ENCODE results near the gene SPATA13.
"Not testable (repeated sequence)": the region's sequence is repeated elsewhere in the genome, so short reads cannot be mapped to it uniquely, and the experiment has no call there.

SPATA13 gene

GRCh38 chr13:24118576-24118975, 41.9 kb upstream of the SPATA13 start:
- Histone ChIP-seq H4K91ac (ENCODE audit: low read depth, low read length) (no peak overlapping the region), H3K4me3 (ENCODE audit: low read depth, low read length) (no peak overlapping the region), H3K27ac (ENCODE audit: low read depth, low read length) (no peak overlapping the region), H3K4me2 (ENCODE audit: low read length) (no peak overlapping the region), H2AFZ (ENCODE audit: insufficient read depth, low read length, poor library complexity) (no peak overlapping the region), H3K9me3 (ENCODE audit: insufficient read depth, low read depth, low read length) (no peaks in the 10 kb centered on the region), H3K4ac (ENCODE audit: low read depth, low read length) (no peak overlapping the region), H3K14ac (ENCODE audit: low read length) (no peak overlapping the region), H2BK5ac (ENCODE audit: low read depth, low read length, poor library complexity) (no peak overlapping the region), H4K12ac (ENCODE audit: low read depth, low read length) (no peak overlapping the region), H3K23ac (ENCODE audit: low read length) (no peak overlapping the region), H3K9ac (ENCODE audit: low read length) (no peak overlapping the region), H2BK120ac (ENCODE audit: insufficient read depth, low read length, poor library complexity) (no peak overlapping the region), H3K4me1 (ENCODE audit: control insufficient read depth in 1 of 2, insufficient read depth in 2 of 2, low read length in 2 of 2) (no peaks in the 10 kb centered on the region), H3K18ac (ENCODE audit: low read length) (no peak overlapping the region), H2AK5ac (ENCODE audit: low read length) (no peak overlapping the region), H3K27me3 (ENCODE audit: insufficient read depth, low read length) (no peaks in the 10 kb centered on the region), H4K8ac (ENCODE audit: low read depth, low read length) (no peak overlapping the region), H3K79me2 (ENCODE audit: control insufficient read depth, insufficient read depth, low read length, poor library complexity) (no peaks in the 10 kb centered on the region), H3K36me3 (ENCODE audit: control insufficient read depth in 1 of 2, insufficient read depth in 2 of 2, low read length in 2 of 2) (no peaks in the 10 kb centered on the region), H2BK12ac (ENCODE audit: low read length) (no peak overlapping the region), H3K79me1 (ENCODE audit: low read length) (no peaks in the 10 kb centered on the region)
- no CpG with 5 or more reads among the region's 5 CpGs for WGBS (ENCODE audit: extremely low coverage, insufficient coverage, insufficient read length)
- DNase-seq = no peak

GRCh38 chr13:24119626-24120508, 40.7 kb upstream of the SPATA13 start:
- Histone ChIP-seq H2AFZ (ENCODE audit: insufficient read depth, low read length, poor library complexity) (no peak overlapping the region), H3K4ac (ENCODE audit: low read depth, low read length) (no peak overlapping the region), H3K79me2 (ENCODE audit: control insufficient read depth, insufficient read depth, low read length, poor library complexity) (no peaks in the 10 kb centered on the region), H3K9ac (ENCODE audit: low read length) (no peak overlapping the region), H3K79me1 (ENCODE audit: low read length) (no peaks in the 10 kb centered on the region), H3K27ac (ENCODE audit: low read depth, low read length) (no peak overlapping the region), H3K14ac (ENCODE audit: low read length) (no peak overlapping the region), H3K36me3 (ENCODE audit: control insufficient read depth in 1 of 2, insufficient read depth in 2 of 2, low read length in 2 of 2) (no peaks in the 10 kb centered on the region), H3K4me2 (ENCODE audit: low read length) (no peak overlapping the region), H4K91ac (ENCODE audit: low read depth, low read length) (no peak overlapping the region), H2BK12ac (ENCODE audit: low read length) (no peak overlapping the region), H4K12ac (ENCODE audit: low read depth, low read length) (no peak overlapping the region), H3K4me3 (ENCODE audit: low read depth, low read length) (no peak overlapping the region), H4K8ac (ENCODE audit: low read depth, low read length) (no peak overlapping the region), H2AK5ac (ENCODE audit: low read length) (no peak overlapping the region), H3K18ac (ENCODE audit: low read length) (no peak overlapping the region), H2BK120ac (ENCODE audit: insufficient read depth, low read length, poor library complexity) (no peak overlapping the region), H3K9me3 (ENCODE audit: insufficient read depth, low read depth, low read length) (no peaks in the 10 kb centered on the region), H3K23ac (ENCODE audit: low read length) (no peak overlapping the region), H3K27me3 (ENCODE audit: insufficient read depth, low read length) (no peaks in the 10 kb centered on the region), H3K4me1 (ENCODE audit: control insufficient read depth in 1 of 2, insufficient read depth in 2 of 2, low read length in 2 of 2) (no peaks in the 10 kb centered on the region), H2BK5ac (ENCODE audit: low read depth, low read length, poor library complexity) (no peak overlapping the region)
- DNase-seq = no peak
- no CpG with 5 or more reads among the region's 11 CpGs for WGBS (ENCODE audit: extremely low coverage, insufficient coverage, insufficient read length)

- H3K9me3 ChIP-seq (ENCODE audit: insufficient read depth, low read depth, low read length); H3K18ac ChIP-seq (ENCODE audit: low read length); DNase-seq; H3K4me1 ChIP-seq (ENCODE audit: control insufficient read depth in 1 of 2, insufficient read depth in 2 of 2, low read length in 2 of 2); H2AFZ ChIP-seq (ENCODE audit: insufficient read depth, low read length, poor library complexity); H4K12ac ChIP-seq (ENCODE audit: low read depth, low read length); H3K23ac ChIP-seq (ENCODE audit: low read length); H3K9ac ChIP-seq (ENCODE audit: low read length); H3K79me1 ChIP-seq (ENCODE audit: low read length); H3K4me2 ChIP-seq (ENCODE audit: low read length); H3K79me2 ChIP-seq (ENCODE audit: control insufficient read depth, insufficient read depth, low read length, poor library complexity); H2AK5ac ChIP-seq (ENCODE audit: low read length); H4K91ac ChIP-seq (ENCODE audit: low read depth, low read length); H3K36me3 ChIP-seq (ENCODE audit: control insufficient read depth in 1 of 2, insufficient read depth in 2 of 2, low read length in 2 of 2); H3K4me3 ChIP-seq (ENCODE audit: low read depth, low read length); H3K14ac ChIP-seq (ENCODE audit: low read length); H4K8ac ChIP-seq (ENCODE audit: low read depth, low read length); H3K27me3 ChIP-seq (ENCODE audit: insufficient read depth, low read length); H3K27ac ChIP-seq (ENCODE audit: low read depth, low read length); H3K4ac ChIP-seq (ENCODE audit: low read depth, low read length); H2BK5ac ChIP-seq (ENCODE audit: low read depth, low read length, poor library complexity); H2BK12ac ChIP-seq (ENCODE audit: low read length); H2BK120ac ChIP-seq (ENCODE audit: insufficient read depth, low read length, poor library complexity): not testable (repeated sequence)
- WGBS (ENCODE audit: extremely low coverage, insufficient coverage, insufficient read length) = no CpG with 5 or more reads among the region's 4 CpGs
Measured at GRCh38 chr13:24122045-24122444, 38.5 kb upstream of the SPATA13 start.

GRCh38 chr13:24122569-24122968, 38.0 kb upstream of the SPATA13 start:
- no peak overlapping the region for H3K18ac ChIP-seq (ENCODE audit: low read length)
- WGBS (ENCODE audit: extremely low coverage, insufficient coverage, insufficient read length) = no CpG with 5 or more reads among the region's 5 CpGs
- peaks cover 3 to 4% of the 10 kb centered on the region in 2 experiments for H3K4me1 ChIP-seq (ENCODE audit: control insufficient read depth in 1 of 2, insufficient read depth in 2 of 2, low read length in 2 of 2)
- no peak overlapping the region for H4K12ac ChIP-seq (ENCODE audit: low read depth, low read length)
- no peak overlapping the region for H2AFZ ChIP-seq (ENCODE audit: insufficient read depth, low read length, poor library complexity)
- no peaks in the 10 kb centered on the region for H3K36me3 ChIP-seq (ENCODE audit: control insufficient read depth in 1 of 2, insufficient read depth in 2 of 2, low read length in 2 of 2)
- H2AK5ac ChIP-seq (ENCODE audit: low read length) = no peak overlapping the region
- H4K91ac ChIP-seq (ENCODE audit: low read depth, low read length) = no peak overlapping the region
- no peak overlapping the region for H2BK5ac ChIP-seq (ENCODE audit: low read depth, low read length, poor library complexity)
- no peaks in the 10 kb centered on the region for H3K79me1 ChIP-seq (ENCODE audit: low read length)
- H3K79me2 ChIP-seq (ENCODE audit: control insufficient read depth, insufficient read depth, low read length, poor library complexity) = no peaks in the 10 kb centered on the region
- H3K4me2 ChIP-seq (ENCODE audit: low read length) = no peak overlapping the region
- no peak overlapping the region for H3K27ac ChIP-seq (ENCODE audit: low read depth, low read length)
- H3K23ac ChIP-seq (ENCODE audit: low read length) = no peak overlapping the region
- DNase-seq = no peak
- no peak overlapping the region for H3K14ac ChIP-seq (ENCODE audit: low read length)
- no peak overlapping the region for H2BK120ac ChIP-seq (ENCODE audit: insufficient read depth, low read length, poor library complexity)
- no peak overlapping the region for H3K9ac ChIP-seq (ENCODE audit: low read length)
- peaks cover 2% of the 10 kb centered on the region for H3K9me3 ChIP-seq (ENCODE audit: insufficient read depth, low read depth, low read length)
- H3K27me3 ChIP-seq (ENCODE audit: insufficient read depth, low read length) = no peaks in the 10 kb centered on the region
- no peak overlapping the region for H3K4ac ChIP-seq (ENCODE audit: low read depth, low read length)
- no peak overlapping the region for H3K4me3 ChIP-seq (ENCODE audit: low read depth, low read length)
- no peak overlapping the region for H2BK12ac ChIP-seq (ENCODE audit: low read length)
- no peak overlapping the region for H4K8ac ChIP-seq (ENCODE audit: low read depth, low read length)

Data from trophoblast cell (in vitro differentiated cells and primary cell).